ENCODE results near the gene PAGR1. TPM values are rescaled to one million over a fixed set of nuclear protein-coding genes. Genes with fewer than 3 reads are reported as not detected.
A peak's percentile ranks its signal among the peaks of the same experiment; 100 is the strongest.

Gene PAGR1
- total and polyA plus RNA-seq, 2 of the 13 experiments (the other 11 are each of a cell fraction or from before 2014, with no cell fraction given), result 9.8 to 66.4 TPM

DNA sequence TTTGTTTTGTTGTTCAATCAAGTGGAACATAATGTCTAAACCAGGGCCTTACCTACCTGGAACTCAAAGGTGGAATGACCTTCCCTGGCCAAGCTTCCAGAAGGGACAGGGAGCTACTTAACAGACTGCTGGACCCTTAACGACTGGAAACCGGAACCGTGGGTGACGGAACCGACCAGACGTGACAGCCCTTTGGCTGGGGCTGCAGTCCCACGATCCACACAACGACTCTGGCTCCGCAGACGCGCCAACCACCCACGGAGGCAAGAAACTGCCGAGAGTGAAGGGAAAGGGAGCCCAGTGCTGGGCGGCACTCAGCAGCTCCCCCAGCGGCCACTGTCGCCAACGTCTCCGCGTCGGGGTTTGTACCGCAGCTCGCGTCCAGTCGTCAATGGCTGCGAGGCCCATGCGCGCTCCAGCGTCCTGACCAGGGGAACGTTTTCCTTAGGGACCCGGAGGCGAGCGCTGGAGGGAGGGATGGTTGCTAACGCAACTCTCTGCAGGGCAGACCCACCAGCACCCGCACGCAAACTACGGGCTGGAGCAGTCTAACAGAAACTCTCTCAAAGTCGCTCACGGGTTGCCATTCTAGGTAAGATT is 31.0 kb upstream of the PAGR1 start (continued):
- no peak for TF ChIP-seq ZNF354B (CRISPR knock-in tag; IDR thresholded peaks at IDR 0.05)
- TF ChIP-seq ZNF550 (CRISPR knock-in tag; IDR thresholded peaks at IDR 0.05; ENCODE audit: borderline replicate concordance), result no peak
- TF ChIP-seq EED (CRISPR knock-in tag; IDR thresholded peaks at IDR 0.05), result no peak
- peak; percentile 69 for TF ChIP-seq ZBTB14 (CRISPR knock-in tag; IDR thresholded peaks at IDR 0.05)
- TF ChIP-seq SP5 (CRISPR knock-in tag; IDR thresholded peaks at IDR 0.05; ENCODE audit: borderline replicate concordance, low read depth), result 0 out of 2 replicates have a peak, but pooled peaks have one; percentile 16
- TF ChIP-seq ATF7 (IDR thresholded peaks at IDR 0.05), result no peak
- TF ChIP-seq ATF7 (CRISPR knock-in tag; IDR thresholded peaks at IDR 0.05), result no peak
- no peak for TF ChIP-seq ZNF17 (CRISPR knock-in tag; IDR thresholded peaks at IDR 0.05)
- no peak for TF ChIP-seq FOXP4 (CRISPR knock-in tag; IDR thresholded peaks at IDR 0.05)
- TF ChIP-seq ZNF124 (CRISPR knock-in tag; IDR thresholded peaks at IDR 0.05), result peak; percentile 78; the same call in 1 of the 2 replicates
- no peak for TF ChIP-seq SMYD3 (CRISPR knock-in tag; IDR thresholded peaks at IDR 0.05)
- no peak for TF ChIP-seq SOX6 (IDR thresholded peaks at IDR 0.05)
- TF ChIP-seq SOX6 (CRISPR knock-in tag; IDR thresholded peaks at IDR 0.05), result peak; percentile 50
- TF ChIP-seq SP1 (IDR thresholded peaks at IDR 0.05), result no peak
- peak; percentile 60 for TF ChIP-seq SP1 (CRISPR knock-in tag; IDR thresholded peaks at IDR 0.05)
- no peak for TF ChIP-seq ZBTB44 (CRISPR knock-in tag; IDR thresholded peaks at IDR 0.05)
- peak; percentile 37; the same call in 1 of the 2 replicates for TF ChIP-seq ZNF350 (CRISPR knock-in tag; IDR thresholded peaks at IDR 0.05; ENCODE audit: borderline replicate concordance, low read depth)
- TF ChIP-seq, protein P1, sequence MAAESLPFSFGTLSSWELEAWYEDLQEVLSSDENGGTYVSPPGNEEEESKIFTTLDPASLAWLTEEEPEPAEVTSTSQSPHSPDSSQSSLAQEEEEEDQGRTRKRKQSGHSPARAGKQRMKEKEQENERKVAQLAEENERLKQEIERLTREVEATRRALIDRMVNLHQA (CRISPR knock-in tag; IDR thresholded peaks at IDR 0.05), result no peak
- TF ChIP-seq NCOA2 (CRISPR knock-in tag; IDR thresholded peaks at IDR 0.05), result peak; percentile 42; the same call in 1 of the 2 replicates
- 0 out of 2 replicates have a peak, but pooled peaks have one; percentile 14 for TF ChIP-seq SP4 (CRISPR knock-in tag; IDR thresholded peaks at IDR 0.05)
- no peak for TF ChIP-seq CHD4 (IDR thresholded peaks at IDR 0.05; ENCODE audit: borderline replicate concordance, low read length)
- TF ChIP-seq ZFP90 (CRISPR knock-in tag; IDR thresholded peaks at IDR 0.05; ENCODE audit: borderline replicate concordance), result no peak
- TF ChIP-seq ARNTL (CRISPR knock-in tag; IDR thresholded peaks at IDR 0.05), result no peak
- peak; percentile 72 for TF ChIP-seq ZSCAN25 (CRISPR knock-in tag; IDR thresholded peaks at IDR 0.05)
- TF ChIP-seq CHD2 (IDR thresholded peaks at IDR 0.05; ENCODE audit: low read depth, low read length), result no peak
- TF ChIP-seq ZNF747 (CRISPR knock-in tag; IDR thresholded peaks at IDR 0.05; ENCODE audit: borderline replicate concordance), result 0 out of 2 replicates have a peak, but pooled peaks have one; percentile 30
- TF ChIP-seq PAF1 (CRISPR knock-in tag; IDR thresholded peaks at IDR 0.05), result no peak
- no peak for TF ChIP-seq RFX5 (IDR thresholded peaks at IDR 0.05; ENCODE audit: low read depth, low read length)
- no peak for TF ChIP-seq REXO4 (CRISPR knock-in tag; IDR thresholded peaks at IDR 0.05; ENCODE audit: borderline replicate concordance)

Data from HepG2 (cell line).